Mesenchymal stem cell (in vitro differentiated cells and primary cell): ENCODE measurements around the gene ART5.

ENCODE experiments used
- DNase-seq: peaks from one replicate; pipeline ENCODE4 v3.0.0-alpha.2; 2013
- H2AFZ ChIP-seq: one replicate; pipeline ENCODE4 v1.6.1; 2013; ENCODE audit warnings: low read depth, mild to moderate bottlenecking, control low read depth, inconsistent platforms, low read length, moderate library complexity
- H2AK5ac ChIP-seq: 2 replicates; pipeline ENCODE4 v1.6.1; 2013; ENCODE audit warnings: low read length, moderate library complexity, mild to moderate bottlenecking, inconsistent platforms; ENCODE audit not compliant: severe bottlenecking
- H2BK120ac ChIP-seq: one replicate; pipeline ENCODE4 v1.6.1; 2013; ENCODE audit warnings: low read depth, mild to moderate bottlenecking, inconsistent platforms, low read length, moderate library complexity
- H2BK12ac ChIP-seq, 2 experiments: one replicate each; pipeline ENCODE4 v1.6.1; 2013; ENCODE audit warnings: inconsistent platforms in 2 of 2, low read length in 2 of 2, mild to moderate bottlenecking in 2 of 2, moderate library complexity in 2 of 2, control low read depth in 1 of 2
- H2BK15ac ChIP-seq: one replicate; pipeline ENCODE4 v1.6.1; 2013; ENCODE audit warnings: mild to moderate bottlenecking, low read depth, inconsistent platforms; ENCODE audit not compliant: poor library complexity, severe bottlenecking
- H2BK5ac ChIP-seq: 2 replicates; pipeline ENCODE4 v1.6.1; 2013; ENCODE audit warnings: low read depth, mild to moderate bottlenecking, low read length, control low read depth, inconsistent platforms; ENCODE audit not compliant: poor library complexity, severe bottlenecking
- H3K14ac ChIP-seq, 2 experiments: one replicate each; pipeline ENCODE4 v1.6.1; 2013; ENCODE audit warnings: inconsistent platforms in 2 of 2, low read length in 2 of 2, control low read depth in 1 of 2, mild to moderate bottlenecking in 1 of 2, moderate library complexity in 1 of 2
- H3K18ac ChIP-seq, 2 experiments: one replicate each; pipeline ENCODE4 v1.6.1; 2013; ENCODE audit warnings: inconsistent platforms in 2 of 2, low read length in 2 of 2, control low read depth in 1 of 2, low read depth in 1 of 2, mild to moderate bottlenecking in 1 of 2
- H3K23ac ChIP-seq, 2 experiments: one replicate each; pipeline ENCODE4 v1.6.1; 2013; ENCODE audit warnings: inconsistent platforms in 2 of 2, low read length in 2 of 2, mild to moderate bottlenecking in 2 of 2, moderate library complexity in 2 of 2, control low read depth in 1 of 2
- H3K27ac ChIP-seq: 2 replicates; pipeline ENCODE4 v1.5.1; 2013; ENCODE audit warnings: mild to moderate bottlenecking, moderate library complexity, low read length, control low read depth, inconsistent platforms; ENCODE audit not compliant: poor library complexity, severe bottlenecking
- H3K27me3 ChIP-seq, 2 experiments: 2 replicates each; pipeline versions ENCODE4 v1.6.1 to v1.7.0; 2013; ENCODE audit warnings: low read length in 2 of 2, mild to moderate bottlenecking in 2 of 2, moderate library complexity in 2 of 2, control low read depth in 1 of 2, inconsistent platforms in 1 of 2; ENCODE audit not compliant: control insufficient read depth in 1 of 2, insufficient read depth in 1 of 2
- H3K36me3 ChIP-seq, 2 experiments: 2 replicates each; pipeline versions ENCODE4 v1.6.1 to v1.7.0; 2013; ENCODE audit warnings: low read length in 2 of 2, control low read depth in 1 of 2, inconsistent platforms in 1 of 2, low read depth in 1 of 2, mild to moderate bottlenecking in 1 of 2; ENCODE audit not compliant: insufficient read depth in 2 of 2, control insufficient read depth in 1 of 2
- H3K4ac ChIP-seq, 2 experiments: one replicate each; pipeline ENCODE4 v1.6.1; 2013; ENCODE audit warnings: inconsistent platforms in 2 of 2, low read length in 2 of 2, mild to moderate bottlenecking in 2 of 2, moderate library complexity in 2 of 2, control low read depth in 1 of 2, low read depth in 1 of 2
- H3K4me1 ChIP-seq: 2 replicates; pipeline ENCODE4 v1.6.1; 2013; ENCODE audit warnings: low read depth, low read length, control low read depth; ENCODE audit not compliant: control insufficient read depth, insufficient read depth
- H3K4me2 ChIP-seq: 2 replicates; pipeline ENCODE4 v1.6.1; 2013; ENCODE audit warnings: low read length, mild to moderate bottlenecking, inconsistent platforms; ENCODE audit not compliant: poor library complexity, severe bottlenecking
- H3K4me3 ChIP-seq, 2 experiments: 2 replicates each; pipeline versions ENCODE4 v1.5.1 to v1.7.0; 2013; ENCODE audit warnings: low read length in 2 of 2, mild to moderate bottlenecking in 2 of 2, control low read depth in 1 of 2, low read depth in 1 of 2; ENCODE audit not compliant: insufficient read depth in 1 of 2
- H3K79me1 ChIP-seq: replicated peaks from 2 replicates; pipeline ENCODE4 v1.6.1; 2013; ENCODE audit warnings: mild to moderate bottlenecking, control low read depth, low read length, inconsistent platforms; ENCODE audit not compliant: poor library complexity, severe bottlenecking
- H3K9ac ChIP-seq: 2 replicates; pipeline ENCODE4 v1.7.0; 2013; ENCODE audit warnings: mild to moderate bottlenecking, low read length, moderate library complexity
- H3K9me3 ChIP-seq: 2 replicates; pipeline ENCODE4 v1.7.0; 2013; ENCODE audit warnings: mild to moderate bottlenecking, low read length; ENCODE audit not compliant: control insufficient read depth
- H4K8ac ChIP-seq: one replicate; pipeline ENCODE4 v1.6.1; 2013; ENCODE audit warnings: inconsistent platforms, mild to moderate bottlenecking, low read length, moderate library complexity
- H4K91ac ChIP-seq: one replicate; pipeline ENCODE4 v1.6.1; 2013; ENCODE audit warnings: mild to moderate bottlenecking, low read length, inconsistent platforms
- WGBS: methylation state at CpG from one replicate; pipeline ENCODE4 v1.1.7; 2013; ENCODE audit warnings: mixed read lengths; 5-methylcytosine and 5-hydroxymethylcytosine counted together

The ART5 gene

DNA sequence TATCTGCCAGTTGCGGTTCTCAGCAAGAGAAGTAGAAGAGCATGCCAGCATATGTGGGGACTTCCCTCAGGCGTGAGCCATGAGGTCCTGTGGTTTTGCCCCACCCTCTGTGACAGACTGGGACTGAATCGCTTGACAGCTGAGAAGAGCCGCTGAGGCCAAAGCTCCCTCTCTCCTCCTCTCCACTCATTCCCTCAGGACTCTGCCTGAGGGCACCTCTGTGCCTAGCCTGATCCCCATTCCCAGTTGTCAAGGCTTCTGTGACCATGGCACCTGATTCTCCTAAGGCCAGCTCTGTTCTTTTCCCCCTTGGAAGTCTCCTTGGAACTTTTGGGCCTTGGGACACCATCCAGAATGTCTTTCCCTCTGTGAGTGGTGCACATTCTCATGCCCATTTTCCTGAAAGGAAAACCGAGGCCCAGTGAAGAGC lies 27.0 kb downstream of the ART5 start:
- Histone ChIP-seq H3K4me3 (no peak overlapping the region), H3K4me2 (no peak overlapping the region), H2BK12ac (no peak overlapping the region), H4K91ac (no peak overlapping the region), H3K79me1 (no peaks in the 10 kb centered on the region), H3K36me3 (peaks cover 0 to 5% of the 10 kb centered on the region in 2 experiments), H3K14ac (no peak overlapping the region), H3K18ac (no peak overlapping the region), H3K27ac (no peak overlapping the region), H3K27me3 (no peaks in the 10 kb centered on the region), H3K9me3 (peaks cover 6% of the 10 kb centered on the region), H2BK120ac (no peak overlapping the region), H4K8ac (no peak overlapping the region), H2AFZ (no peak overlapping the region), H2AK5ac (no peak overlapping the region), H2BK5ac (no peak overlapping the region), H3K9ac (no peak overlapping the region), H2BK15ac (no peak overlapping the region), H3K23ac (no peak overlapping the region), H3K4me1 (peaks cover 16% of the 10 kb centered on the region), H3K4ac (no peak overlapping the region)
- DNase-seq, result no peak
- WGBS, result 87% methylated on average over 5 of the region's 5 CpGs

DNA sequence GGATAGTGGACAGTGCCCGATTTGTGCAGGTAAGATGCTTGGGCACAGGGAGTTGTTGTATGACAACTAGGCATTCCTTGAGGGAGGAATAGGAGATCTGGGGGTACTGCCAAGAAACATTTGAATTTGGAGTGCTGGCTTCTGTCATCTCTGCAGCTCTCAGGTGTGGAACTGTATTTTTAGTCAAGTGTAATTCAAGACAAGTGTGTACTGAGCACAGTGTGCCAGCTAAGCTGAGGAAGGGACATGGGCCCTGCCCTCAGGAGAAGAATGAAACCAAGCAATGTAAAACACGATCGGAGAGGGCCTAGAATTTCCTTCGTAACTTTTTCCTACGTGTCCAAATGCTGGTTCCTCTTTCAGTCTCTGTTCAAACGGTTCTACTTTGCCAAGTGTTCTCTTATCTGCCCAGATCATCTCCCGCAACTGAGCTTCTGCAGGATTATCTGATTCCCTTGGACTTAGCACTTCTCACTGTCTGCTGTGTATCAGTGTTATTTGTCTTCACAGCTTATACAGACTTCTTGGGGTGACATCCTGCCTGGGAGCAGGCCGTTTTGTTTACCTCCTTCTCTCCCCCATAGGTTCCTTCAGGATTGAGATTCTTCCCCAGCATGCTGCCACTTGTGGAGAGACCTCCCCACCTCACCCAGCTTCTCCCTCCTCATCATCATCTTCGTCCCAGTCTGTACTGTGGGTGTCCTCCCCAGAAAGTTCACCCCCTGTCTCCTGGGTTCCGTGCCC lies 27.6 kb downstream of the ART5 start:
- no peak overlapping the region for H3K9ac ChIP-seq
- H3K27ac ChIP-seq, result no peak overlapping the region
- peaks cover 16% of the 10 kb centered on the region for H3K4me1 ChIP-seq
- H3K27me3 ChIP-seq, result no peaks in the 10 kb centered on the region
- H2AK5ac ChIP-seq, result no peak overlapping the region
- H3K36me3 ChIP-seq, result peaks cover 0 to 5% of the 10 kb centered on the region in 2 experiments
- no peak for DNase-seq
- no peak overlapping the region for H4K91ac ChIP-seq
- no peak overlapping the region for H3K4me2 ChIP-seq
- no peak overlapping the region for H3K4me3 ChIP-seq
- H2AFZ ChIP-seq, result no peak overlapping the region
- no peak overlapping the region for H3K14ac ChIP-seq
- H3K18ac ChIP-seq, result no peak overlapping the region
- no peak overlapping the region for H2BK5ac ChIP-seq
- no peak overlapping the region for H3K4ac ChIP-seq
- no peak overlapping the region for H4K8ac ChIP-seq
- H2BK120ac ChIP-seq, result no peak overlapping the region
- no peak overlapping the region for H3K23ac ChIP-seq
- no peaks in the 10 kb centered on the region for H3K79me1 ChIP-seq
- WGBS, result 61% methylated on average over 10 of the region's 10 CpGs
- no peak overlapping the region for H2BK12ac ChIP-seq
- H3K9me3 ChIP-seq, result peaks cover 6% of the 10 kb centered on the region
- H2BK15ac ChIP-seq, result no peak overlapping the region

DNA sequence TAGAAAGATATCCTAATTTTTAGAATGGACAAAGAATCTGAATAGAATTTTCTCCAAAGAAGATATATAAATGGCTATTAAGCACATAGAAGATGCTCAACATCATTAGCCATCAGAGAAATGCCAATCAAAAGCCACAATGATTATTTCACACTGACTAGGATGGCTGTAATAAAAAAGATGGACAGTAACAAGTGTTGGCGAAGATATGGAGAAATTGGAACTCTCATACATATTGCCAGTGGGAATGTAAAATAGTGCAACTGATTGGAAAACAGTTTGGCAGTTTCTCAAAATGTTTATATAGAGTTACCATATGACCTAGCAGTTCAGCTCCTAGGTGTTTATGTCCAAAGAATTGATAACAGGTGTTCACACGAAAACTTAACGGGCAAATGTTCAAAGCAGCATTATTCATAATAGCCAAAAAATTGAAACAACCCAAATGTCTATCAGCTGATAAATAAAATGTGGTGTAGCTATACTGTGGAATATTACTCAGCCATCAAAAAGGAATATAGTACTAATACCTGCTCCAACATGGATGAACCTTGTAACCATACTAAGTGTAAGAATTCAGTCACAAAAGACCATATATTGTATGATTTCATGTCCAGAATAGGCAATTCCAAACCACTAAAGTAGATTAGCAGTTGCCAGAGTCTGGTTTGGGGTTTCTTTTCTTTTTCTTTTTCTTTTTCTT lies 29.7 kb downstream of the ART5 start:
- no peaks in the 10 kb centered on the region for H3K27me3 ChIP-seq
- peaks cover 6% of the 10 kb centered on the region for H3K9me3 ChIP-seq
- no peak overlapping the region for H2AK5ac ChIP-seq
- DNase-seq, result no peak
- 100% methylated on average over 1 of the region's 3 CpGs for WGBS
- H3K23ac ChIP-seq, result no peak overlapping the region
- H3K14ac ChIP-seq, result no peak overlapping the region
- H3K9ac ChIP-seq, result no peak overlapping the region
- H3K4me3 ChIP-seq, result no peak overlapping the region
- H3K36me3 ChIP-seq, result peaks cover 0 to 4% of the 10 kb centered on the region in 2 experiments
- H3K4ac ChIP-seq, result no peak overlapping the region
- no peak overlapping the region for H3K4me2 ChIP-seq
- H2BK12ac ChIP-seq, result no peak overlapping the region
- no peak overlapping the region for H3K18ac ChIP-seq
- H2AFZ ChIP-seq, result no peak overlapping the region
- H2BK5ac ChIP-seq, result no peak overlapping the region
- H2BK120ac ChIP-seq, result no peak overlapping the region
- no peak overlapping the region for H4K91ac ChIP-seq
- no peak overlapping the region for H3K27ac ChIP-seq
- no peak overlapping the region for H2BK15ac ChIP-seq
- no peaks in the 10 kb centered on the region for H3K79me1 ChIP-seq
- peaks cover 15% of the 10 kb centered on the region for H3K4me1 ChIP-seq
- no peak overlapping the region for H4K8ac ChIP-seq

DNA sequence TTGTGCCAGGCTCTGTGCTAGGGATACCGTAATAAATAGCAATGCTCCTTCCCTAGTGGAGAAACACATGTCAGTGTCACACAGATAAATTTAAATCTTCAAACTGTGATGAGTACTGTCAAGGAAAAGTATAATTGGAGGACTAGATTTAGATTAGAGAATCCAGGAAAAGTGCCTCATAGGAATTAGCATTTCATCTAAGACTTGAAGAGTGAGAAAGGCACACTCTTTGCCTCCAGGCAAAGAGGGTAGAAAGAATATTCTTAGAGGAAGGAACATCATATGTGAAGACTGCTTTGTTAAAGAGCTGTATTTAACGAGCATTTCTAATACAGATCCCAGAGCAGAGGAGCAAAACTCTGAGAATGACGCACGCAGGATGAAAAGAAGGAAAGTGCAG lies 30.9 kb downstream of the ART5 start:
- no peak for DNase-seq
- Histone ChIP-seq H3K4me3 (no peak overlapping the region), H3K23ac (no peak overlapping the region), H3K36me3 (no peaks in the 10 kb centered on the region), H3K79me1 (no peaks in the 10 kb centered on the region), H3K27ac (no peak overlapping the region), H4K8ac (no peak overlapping the region), H3K18ac (no peak overlapping the region), H2AFZ (no peak overlapping the region), H2AK5ac (no peak overlapping the region), H2BK12ac (no peak overlapping the region), H2BK120ac (no peak overlapping the region), H3K9me3 (peaks cover 6% of the 10 kb centered on the region), H3K4me1 (peaks cover 6% of the 10 kb centered on the region), H3K9ac (no peak overlapping the region), H3K4ac (no peak overlapping the region), H3K14ac (no peak overlapping the region), H3K27me3 (no peaks in the 10 kb centered on the region), H3K4me2 (no peak overlapping the region), H2BK15ac (no peak overlapping the region), H4K91ac (no peak overlapping the region), H2BK5ac (no peak overlapping the region)
- 92% methylated on average over 1 of the region's 4 CpGs for WGBS
